ENCODE measurements around the gene LDAH.

LDAH gene

GRCh38 chr2:20838016-20838415 is 15.1 kb upstream of the LDAH start:
- Histone ChIP-seq H3K36me3 (ENCODE audit: control insufficient read depth in 2 of 2, insufficient read depth in 1 of 2, low read length in 2 of 2) (no peaks in the 10 kb centered on the region), H3K4me1 (ENCODE audit: control insufficient read depth, insufficient read depth, low read length) (no peaks in the 10 kb centered on the region), H3K4me3 (ENCODE audit: low read depth, low read length) (no peak overlapping the region), H3K9me3 (ENCODE audit: control insufficient read depth, insufficient read depth, low read depth, low read length) (no peaks in the 10 kb centered on the region), H3K27ac (ENCODE audit: extremely low read depth, low read depth, low read length) (no peak overlapping the region)
- TF ChIP-seq ZNF19 (tag by site-specific recombination; IDR thresholded peaks at IDR 0.05; ENCODE audit: low read depth) (no peak), ZNF623 (tag by site-specific recombination; IDR thresholded peaks at IDR 0.05) (no peak), HOXD13 (CRISPR knock-in tag; IDR thresholded peaks at IDR 0.05; ENCODE audit: borderline replicate concordance) (no peak), ZNF146 (tag by site-specific recombination; IDR thresholded peaks at IDR 0.05) (no peak), ZBTB10 (tag by site-specific recombination; IDR thresholded peaks at IDR 0.05) (no peak), TCF7L2 (IDR thresholded peaks at IDR 0.05; ENCODE audit: borderline replicate concordance, low read depth, low read length) (no peak), ZNF148 (tag by site-specific recombination; IDR thresholded peaks at IDR 0.05; ENCODE audit: borderline replicate concordance) (no peak), ZNF398 (tag by site-specific recombination; IDR thresholded peaks at IDR 0.05) (no peak), ZFP37 (tag by site-specific recombination; IDR thresholded peaks at IDR 0.05) (no peak), ZNF514 (tag by site-specific recombination; IDR thresholded peaks at IDR 0.05) (no peak), ZNF660 (tag by site-specific recombination; IDR thresholded peaks at IDR 0.05) (no peak), ZBTB44 (tag by site-specific recombination; IDR thresholded peaks at IDR 0.05) (no peak), ATF2 (tag by site-specific recombination; IDR thresholded peaks at IDR 0.05; ENCODE audit: low read depth) (no peak), ZNF768 (tag by site-specific recombination; IDR thresholded peaks at IDR 0.05) (no peak), ZNF23 (tag by site-specific recombination; IDR thresholded peaks at IDR 0.05; ENCODE audit: borderline replicate concordance) (no peak), SP3 (tag by site-specific recombination; IDR thresholded peaks at IDR 0.05) (no peak), ZNF600 (tag by site-specific recombination; IDR thresholded peaks at IDR 0.05) (no peak), ZNF155 (tag by site-specific recombination; IDR thresholded peaks at IDR 0.05) (no peak), ZBTB8A (tag by site-specific recombination; IDR thresholded peaks at IDR 0.05) (no peak)
- POLR2A ChIA-PET = no interaction called here
- CTCF ChIA-PET = interaction anchor here (1.0 kb wide), 1 partner anchor 56 kb away, joined by 4 read pairs; no protein-coding TSS in a partner anchor
